ENCODE data around the gene ATP5F1D. TPM values are rescaled to one million over a fixed set of nuclear protein-coding genes. Genes with fewer than 3 reads are reported as not detected.
A peak's percentile ranks its signal among the peaks of the same experiment; 100 is the strongest.

The ATP5F1D gene
- total and polyA plus RNA-seq, 2 of the 8 experiments (the other 6 are each of a cell fraction or from before 2014, with no cell fraction given): 174 to 249 TPM

DNA sequence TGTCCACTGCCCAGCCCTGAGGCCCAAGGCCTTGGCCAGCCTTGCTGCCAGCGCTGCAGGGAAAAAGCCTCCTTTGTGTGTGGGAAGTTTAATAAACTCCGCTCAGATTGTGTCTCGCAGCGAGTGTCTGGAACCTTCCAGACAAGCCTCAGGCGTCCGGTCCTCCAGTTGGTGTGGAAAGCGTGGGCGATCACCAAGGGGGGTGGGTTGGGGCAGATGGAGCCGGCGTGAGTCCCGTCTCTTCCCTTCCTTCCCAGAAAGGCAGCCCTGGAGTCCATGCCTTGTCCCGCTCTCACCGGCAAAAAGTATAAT lies 31.4 kb upstream of the ATP5F1D start:
- Histone ChIP-seq H3K9ac (replicated peaks in 1 of 4; ENCODE audit: extremely low read depth in 1 of 4, low read depth in 3 of 4, low read length in 3 of 4) (no peak overlapping the region), H4K8ac (ENCODE audit: extremely low read depth, insufficient read depth, low read length) (peak overlapping the region; percentile 83; the same call in 1 of the 2 replicates), H2AFZ (ENCODE audit: low read length) (no peak overlapping the region), H2BK5ac (ENCODE audit: low read depth, low read length) (peak overlapping the region; percentile 36; the same call in 1 of the 2 replicates), H3K56ac (replicated peaks; ENCODE audit: insufficient read length, low read depth, low read length) (no peak overlapping the region), H3K4me2 (ENCODE audit: insufficient read depth in 1 of 2, low read depth in 2 of 2, low read length in 2 of 2) (no peak overlapping the region), H2AK5ac (ENCODE audit: low read depth, low read length) (no peak overlapping the region), H2BK12ac (ENCODE audit: low read depth, low read length) (no peak overlapping the region; the same call in 1 of the 2 replicates), H3K4ac (replicated peaks; ENCODE audit: insufficient read length, low read depth, low read length) (no peak overlapping the region), H3K4me1 (replicated peaks in 1 of 4; ENCODE audit: control insufficient read depth in 3 of 4, insufficient read depth in 4 of 4, low read length in 3 of 4) (peaks cover 0 to 20% (median 16%) of the 10 kb centered on the region in 4 experiments; a peak in 6 of 7 replicates), H3K4me3 (ENCODE audit: extremely low read depth in 1 of 4, insufficient read depth in 2 of 4, low read depth in 3 of 4, low read length in 4 of 4) (no peak overlapping the region), H3K18ac (ENCODE audit: extremely low read depth, low read length) (no peak overlapping the region), H4K91ac (replicated peaks; ENCODE audit: insufficient read length, low read length) (peak overlapping the region; percentile 56), H4K20me1 (replicated peaks in 1 of 2; ENCODE audit: control insufficient read depth in 1 of 2, insufficient read depth in 2 of 2, low read length in 2 of 2) (peaks cover 26 to 36% of the 10 kb centered on the region in 2 experiments), H3K14ac (ENCODE audit: insufficient read length) (no peak overlapping the region), H3K23me2 (ENCODE audit: low read depth, low read length) (peaks cover 12% of the 10 kb centered on the region), H3K79me2 (ENCODE audit: control insufficient read depth in 1 of 2, insufficient read depth in 2 of 2, low read length in 2 of 2) (peaks cover 19 to 89% of the 10 kb centered on the region in 2 experiments; a peak in 3 of 4 replicates), H2BK15ac (ENCODE audit: low read length) (no peak overlapping the region), H3K36me3 (ENCODE audit: control insufficient read depth in 2 of 4, insufficient read depth in 4 of 4, low read length in 3 of 4) (peaks cover 0 to 8% (median 0%) of the 10 kb centered on the region in 4 experiments; a peak in 2 of 8 replicates), H2BK120ac (replicated peaks; ENCODE audit: low read depth, low read length) (peak overlapping the region; percentile 86), H4K5ac (ENCODE audit: insufficient read length, low read depth, low read length) (no peak overlapping the region), H3K27me3 (replicated peaks in 1 of 4; ENCODE audit: control insufficient read depth in 3 of 4, extremely low read depth in 1 of 4, insufficient read depth in 3 of 4, low read length in 3 of 4) (no peaks in the 10 kb centered on the region), H3K9me3 (ENCODE audit: insufficient read depth in 2 of 2, low read depth in 1 of 2, low read length in 1 of 2) (no peaks in the 10 kb centered on the region), H3K79me1 (ENCODE audit: low read depth, low read length) (peaks cover 24% of the 10 kb centered on the region), H2BK20ac (ENCODE audit: low read length) (no peak overlapping the region), H3K27ac (ENCODE audit: low read depth, low read length) (peak overlapping the region; percentile 65), H3K23ac (ENCODE audit: insufficient read length) (no peak overlapping the region)
- POLR2A ChIA-PET (ENCODE audit: partially characterized antibody): interaction anchor here (1.0 to 2.1 kb wide), 2 partner anchors 59 to 76 kb away, joined by 3 to 6 read pairs; partner anchors contain the start of gene CIRBP
- CTCF ChIA-PET (ENCODE audit: partially characterized antibody): interaction anchor here (1.2 to 6.6 kb wide), 4 partner anchors 8 to 97 kb away, joined by 3 to 56 read pairs (median 4); no protein-coding TSS in a partner anchor
- DNase-seq (ENCODE audit: low read depth in 1 of 2, low spot score in 2 of 2) (no peak), FAIRE-seq (no peak)
- 83% methylated on average over 12 of the region's 13 CpGs; no CpG with 5 or more reads in 1 of the 2 experiments for WGBS, 2 experiments (ENCODE audit: extremely low coverage in 1 of 2, insufficient coverage in 1 of 2, insufficient read length in 1 of 2, insufficient replicate concordance in 2 of 2, low coverage in 1 of 2, low lambda C conversion rate in 2 of 2, missing lambda C conversion rate in 1 of 2)
- no peak for TF ChIP-seq EP300 (IDR thresholded peaks at IDR 0.05; ENCODE audit: borderline replicate concordance in 1 of 2, low read depth in 2 of 2, low read length in 2 of 2)
- no peak for TF ChIP-seq HDAC6 (IDR thresholded peaks at IDR 0.05; ENCODE audit: low read depth, low read length)
- no peak for TF ChIP-seq SP4 (IDR thresholded peaks at IDR 0.05; ENCODE audit: low read length)
- no peak for TF ChIP-seq SAP30 (IDR thresholded peaks at IDR 0.05; ENCODE audit: insufficient read depth, insufficient replicate concordance, low read length)
- TF ChIP-seq TAF1 (IDR thresholded peaks at IDR 0.05; ENCODE audit: low read depth, low read length): no peak
- no peak for TF ChIP-seq SP1 (IDR thresholded peaks at IDR 0.05; ENCODE audit: low read depth, low read length)
- TF ChIP-seq RXRA (IDR thresholded peaks at IDR 0.05; ENCODE audit: insufficient read depth, low read depth, low read length): no peak
- TF ChIP-seq CHD2 (IDR thresholded peaks at IDR 0.05; ENCODE audit: low read length): no peak
- TF ChIP-seq GABPA (IDR thresholded peaks at IDR 0.05; ENCODE audit: borderline replicate concordance, insufficient read depth, low read length): no peak
- TF ChIP-seq BACH1 (IDR thresholded peaks at IDR 0.05; ENCODE audit: low read length): no peak
- TF ChIP-seq TBP (IDR thresholded peaks at IDR 0.05; ENCODE audit: low read depth, low read length): no peak
- no peak for TF ChIP-seq SIRT6 (IDR thresholded peaks at IDR 0.05; ENCODE audit: low read length)
- no peak for TF ChIP-seq JUN (IDR thresholded peaks at IDR 0.05; ENCODE audit: low read depth, low read length)
- no peak for TF ChIP-seq FOSL1 (IDR thresholded peaks at IDR 0.05; ENCODE audit: insufficient read depth, low read depth, low read length)
- no peak for TF ChIP-seq RAD21 (IDR thresholded peaks at IDR 0.05 in 1 of 2, conservative IDR thresholded peaks at IDR 0.05 in 1 of 2; ENCODE audit: low read depth in 2 of 2, low read length in 2 of 2)

Data from H1 (cell line).